NCI-H2171 (cell line): ENCODE data around the gene MACIR.
"Not testable (repeated sequence)": the region's sequence is repeated elsewhere in the genome, so short reads cannot be mapped to it uniquely, and the experiment has no call there.

Experiments
- DNase-seq: peaks from one replicate; lab custom pipeline; 2025; lab: John Stamatoyannopoulos, UW

Gene MACIR, protein sequence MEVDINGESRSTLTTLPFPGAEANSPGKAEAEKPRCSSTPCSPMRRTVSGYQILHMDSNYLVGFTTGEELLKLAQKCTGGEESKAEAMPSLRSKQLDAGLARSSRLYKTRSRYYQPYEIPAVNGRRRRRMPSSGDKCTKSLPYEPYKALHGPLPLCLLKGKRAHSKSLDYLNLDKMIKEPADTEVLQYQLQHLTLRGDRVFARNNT

DNA sequence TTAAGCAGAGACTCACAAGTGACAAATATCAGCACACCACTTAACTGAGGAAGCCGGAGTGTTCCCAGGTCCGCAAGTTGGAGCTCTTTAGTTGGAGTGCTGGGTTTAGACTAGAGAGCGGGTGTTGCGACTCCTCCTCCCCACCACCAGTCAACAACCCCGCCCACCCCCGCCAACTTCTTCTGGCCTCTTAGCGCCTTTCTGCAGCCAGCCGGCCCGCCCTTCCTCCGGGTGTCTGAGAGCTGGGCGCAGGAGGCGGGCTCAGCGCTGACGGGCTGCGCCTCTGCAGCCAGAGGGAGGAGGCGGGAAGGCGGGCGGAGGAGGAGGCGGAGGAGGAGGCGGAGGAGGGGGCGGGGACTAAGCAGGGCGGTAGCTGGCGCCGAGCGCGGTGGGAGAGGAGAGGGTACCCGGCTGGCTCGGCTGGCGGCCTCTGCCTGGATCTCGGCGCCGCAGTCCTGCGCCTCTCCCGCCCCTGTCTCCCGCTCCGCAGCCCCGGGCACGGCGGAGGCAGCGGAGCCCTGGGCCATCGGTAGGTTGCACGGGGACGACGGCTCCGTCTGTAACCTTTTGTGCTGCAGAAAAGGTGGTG, at the start of gene MACIR:
TSS of gene MACIR (plus strand) at position 396 of the 589 bp plus-strand sequence. CDS start 17,157 bp downstream, outside the sequence.
- DNase-seq = peak; percentile 88

DNA sequence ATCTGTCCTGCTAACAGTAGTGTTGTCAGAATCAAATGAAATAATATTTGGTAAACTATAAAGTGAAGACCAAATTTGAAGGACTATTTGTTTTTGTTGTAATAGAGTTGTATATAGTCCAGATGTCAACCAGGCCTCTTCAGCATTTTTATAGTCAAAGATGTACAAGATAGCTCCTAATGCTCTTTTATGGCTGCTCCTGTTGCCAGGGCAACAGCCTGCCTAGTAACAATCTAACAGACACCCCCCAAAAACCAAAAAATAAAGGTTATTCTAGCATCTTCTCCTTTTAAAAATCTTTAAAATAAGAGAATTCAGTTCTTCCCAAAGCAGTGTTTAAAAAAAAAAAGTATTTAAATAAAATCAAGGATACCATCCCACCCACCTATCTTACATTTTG, 49.5 kb upstream of the MACIR start:
- no peak for DNase-seq

DNA sequence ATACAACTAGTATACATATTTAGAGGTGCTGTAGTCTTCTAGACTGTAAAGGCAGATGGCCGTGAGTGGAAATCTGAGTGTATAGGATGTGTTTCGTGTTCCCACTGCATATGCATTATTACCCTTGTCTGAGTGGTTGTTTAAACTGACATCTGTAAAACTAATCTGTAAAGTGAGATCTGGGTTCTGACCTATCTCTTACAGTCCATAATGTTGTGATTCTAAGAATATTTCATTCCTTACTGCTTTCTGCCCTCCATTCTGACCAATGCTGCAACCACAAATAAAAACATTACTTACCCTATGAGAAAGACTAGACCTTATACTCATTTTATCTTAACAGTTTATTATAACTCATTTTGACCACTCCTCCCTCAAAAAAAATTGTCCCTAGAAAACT, 47.6 kb upstream of the MACIR start:
- DNase-seq = no peak

GRCh38 chr5:103211576-103212561, 46.7 kb upstream of the MACIR start:
- no peak for DNase-seq

GRCh38 chr5:103216137-103216536, 42.4 kb upstream of the MACIR start:
- DNase-seq = no peak

GRCh38 chr5:103216697-103217096, 41.9 kb upstream of the MACIR start:
- no peak for DNase-seq

- DNase-seq = no peak
These were observed 41.5 kb upstream of the MACIR start for GRCh38 chr5:103217101-103217500.

DNA sequence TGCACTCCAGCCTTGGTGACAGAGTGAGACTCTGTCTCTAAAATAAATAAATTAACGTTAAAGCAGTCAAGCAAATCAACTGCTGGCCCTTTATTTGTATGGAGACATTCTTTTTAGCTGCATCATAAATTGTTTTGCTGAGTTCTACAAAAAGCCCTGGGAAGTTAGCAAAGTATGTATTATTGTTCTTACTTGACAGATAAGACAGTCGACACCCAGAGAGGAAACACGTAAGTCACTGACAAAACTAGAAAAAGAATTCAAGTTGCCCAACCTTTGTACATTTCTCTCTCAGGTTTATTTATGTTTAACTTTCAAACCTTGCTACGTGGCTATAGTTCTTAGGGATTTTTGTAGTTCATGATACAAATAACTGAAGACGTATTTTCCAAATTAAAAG, 40.4 kb upstream of the MACIR start:
- no peak for DNase-seq

DNA sequence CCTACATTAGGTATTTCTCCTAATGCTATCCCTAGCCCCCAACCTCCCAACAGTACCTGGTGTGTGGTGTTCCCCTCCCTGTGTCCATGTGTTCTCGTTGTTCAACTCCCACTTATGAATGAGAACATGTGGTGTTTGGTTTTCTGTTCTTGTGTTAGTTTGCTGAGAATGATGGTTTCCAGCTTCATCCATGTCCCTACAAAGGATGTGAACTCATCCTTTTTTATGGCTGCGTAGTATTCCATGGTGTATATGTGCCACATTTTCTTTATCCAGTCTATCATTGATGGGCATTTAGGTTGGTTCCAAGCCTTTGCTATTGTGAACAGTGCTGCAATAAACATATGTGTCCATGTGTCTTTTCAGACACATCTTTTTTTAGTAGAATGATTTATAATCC, 39.5 kb upstream of the MACIR start:
- DNase-seq = not testable (repeated sequence)

- DNase-seq = no peak
These were observed 35.3 kb upstream of the MACIR start for GRCh38 chr5:103223031-103223955.

DNA sequence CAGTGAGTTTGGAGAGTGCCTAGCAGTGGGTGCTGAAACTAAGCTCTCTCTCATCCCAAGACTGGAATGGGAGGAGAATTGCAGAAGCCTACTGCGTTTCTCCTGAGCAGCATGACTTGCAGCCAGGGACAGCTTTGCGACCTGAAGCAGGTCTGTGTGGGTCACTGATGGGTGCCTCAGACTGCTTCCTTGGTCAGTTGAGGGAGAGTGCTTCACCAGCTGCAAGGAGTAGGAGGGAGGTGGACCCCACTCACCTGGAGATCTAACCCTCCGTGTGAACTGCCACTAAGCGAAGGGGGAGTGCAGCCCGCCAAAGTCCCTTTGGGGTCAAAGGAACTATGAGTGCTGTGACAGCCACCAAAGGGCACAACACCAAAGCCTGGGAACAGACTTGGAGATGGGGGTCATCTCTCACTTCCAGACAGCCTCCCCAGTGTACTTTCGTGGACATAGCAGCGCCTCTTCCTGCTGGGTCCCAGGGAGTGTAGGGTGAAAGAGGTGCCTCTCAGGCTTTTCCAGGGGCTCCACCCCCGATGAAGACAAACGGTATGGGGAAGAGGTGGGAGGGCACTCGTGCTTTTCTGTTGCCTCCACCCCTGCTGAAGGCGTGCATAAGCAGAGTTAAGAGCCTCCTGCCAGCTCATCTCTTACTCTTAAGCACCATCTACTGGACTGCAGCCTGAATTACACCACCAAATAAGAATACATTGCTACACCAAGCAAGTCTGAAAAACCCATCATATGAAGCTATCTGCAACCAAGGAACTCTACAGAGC, 34.3 kb upstream of the MACIR start:
- no peak for DNase-seq

GRCh38 chr5:103224894-103225246, 33.7 kb upstream of the MACIR start:
- DNase-seq = no peak

GRCh38 chr5:103228061-103228460, 30.5 kb upstream of the MACIR start:
- no peak for DNase-seq

DNA sequence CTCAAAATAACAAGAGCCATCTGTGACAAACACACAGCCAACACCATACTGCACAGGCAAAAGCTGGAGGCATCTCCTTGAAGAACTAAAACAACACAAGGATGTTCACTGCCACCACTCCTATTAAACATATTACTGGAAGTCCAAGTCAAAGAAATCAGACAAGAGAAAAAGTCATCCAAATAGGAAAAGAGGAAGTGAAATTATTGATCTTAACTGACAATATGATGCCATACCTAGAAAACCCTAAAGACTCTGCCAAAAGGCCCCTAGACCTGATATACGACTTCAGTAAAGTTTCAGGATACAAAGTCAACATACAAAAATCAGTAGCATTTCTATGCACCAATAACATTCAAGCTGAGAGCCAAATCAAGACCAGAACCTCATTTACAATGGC, 30.0 kb upstream of the MACIR start:
- no peak for DNase-seq

- no peak for DNase-seq
These were observed 26.1 kb upstream of the MACIR start for GRCh38 chr5:103232393-103232999.

DNA sequence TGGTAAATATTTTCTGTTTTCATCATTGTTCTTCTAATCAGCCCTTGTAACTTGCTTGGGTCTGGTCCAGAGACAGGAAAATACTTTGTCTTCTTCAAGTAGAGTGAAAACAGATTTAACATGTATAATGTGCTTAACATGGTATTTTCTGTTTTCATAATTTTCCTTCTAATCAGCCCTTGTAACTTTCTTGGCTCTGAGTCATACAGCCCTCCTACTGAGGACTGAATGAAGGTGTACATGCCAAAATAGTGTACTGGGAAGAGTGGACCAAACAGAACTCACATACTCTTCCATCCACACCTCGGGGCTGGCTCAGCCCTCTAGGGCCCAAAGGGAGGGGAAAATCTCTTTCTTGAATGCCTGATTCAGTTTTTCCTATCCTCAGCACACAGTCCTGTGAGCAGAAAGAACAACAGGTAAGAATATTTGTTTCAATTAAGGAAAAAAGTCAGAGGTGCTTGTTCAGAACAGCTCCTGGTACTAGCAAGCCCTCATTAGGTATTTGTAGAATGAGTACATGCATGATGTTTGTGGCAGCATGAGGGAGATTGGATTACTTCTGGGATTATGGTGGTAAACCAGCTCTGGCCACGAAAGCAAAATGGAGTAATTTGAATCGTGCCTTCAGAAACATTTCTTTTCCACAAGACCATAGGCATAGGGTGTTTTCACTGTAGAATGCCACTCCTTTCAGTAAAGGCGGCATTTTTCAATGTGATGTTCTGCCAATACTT, 24.2 kb upstream of the MACIR start:
- no peak for DNase-seq

- DNase-seq = no peak
These were observed 22.7 kb upstream of the MACIR start for GRCh38 chr5:103235891-103236290.

DNA sequence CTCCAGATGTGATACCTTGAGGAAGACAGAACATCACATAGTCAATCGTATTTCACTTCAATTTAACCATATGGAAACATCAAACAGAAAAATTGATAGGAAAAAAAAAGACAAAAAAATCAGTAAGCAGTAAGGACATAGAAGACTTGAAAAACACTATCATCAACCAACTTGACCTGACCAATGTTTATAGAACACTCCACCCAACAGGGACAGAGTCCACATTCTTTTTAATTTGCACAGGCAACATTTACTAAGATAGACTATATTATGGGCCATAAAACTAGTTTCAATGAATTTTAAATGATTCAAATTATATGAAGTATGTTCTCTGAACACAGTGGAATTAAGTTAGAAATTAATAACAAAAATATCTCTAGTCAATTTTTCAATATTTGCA, 20.8 kb upstream of the MACIR start:
- no peak for DNase-seq

GRCh38 chr5:103243665-103244064, 14.9 kb upstream of the MACIR start:
- DNase-seq = no peak

GRCh38 chr5:103244398-103244797, 14.2 kb upstream of the MACIR start:
- no peak for DNase-seq
